Measurements from ENCODE around the gene CD8A. TPM values are rescaled to one million over a fixed set of nuclear protein-coding genes. Genes with fewer than 3 reads are reported as not detected.

CD8A gene
- total and polyA plus RNA-seq, 10 of the 15 experiments (the other 5 are each of a cell fraction or from before 2014, with no cell fraction given), result 0.15 to 0.43 TPM; not detected in 8

DNA sequence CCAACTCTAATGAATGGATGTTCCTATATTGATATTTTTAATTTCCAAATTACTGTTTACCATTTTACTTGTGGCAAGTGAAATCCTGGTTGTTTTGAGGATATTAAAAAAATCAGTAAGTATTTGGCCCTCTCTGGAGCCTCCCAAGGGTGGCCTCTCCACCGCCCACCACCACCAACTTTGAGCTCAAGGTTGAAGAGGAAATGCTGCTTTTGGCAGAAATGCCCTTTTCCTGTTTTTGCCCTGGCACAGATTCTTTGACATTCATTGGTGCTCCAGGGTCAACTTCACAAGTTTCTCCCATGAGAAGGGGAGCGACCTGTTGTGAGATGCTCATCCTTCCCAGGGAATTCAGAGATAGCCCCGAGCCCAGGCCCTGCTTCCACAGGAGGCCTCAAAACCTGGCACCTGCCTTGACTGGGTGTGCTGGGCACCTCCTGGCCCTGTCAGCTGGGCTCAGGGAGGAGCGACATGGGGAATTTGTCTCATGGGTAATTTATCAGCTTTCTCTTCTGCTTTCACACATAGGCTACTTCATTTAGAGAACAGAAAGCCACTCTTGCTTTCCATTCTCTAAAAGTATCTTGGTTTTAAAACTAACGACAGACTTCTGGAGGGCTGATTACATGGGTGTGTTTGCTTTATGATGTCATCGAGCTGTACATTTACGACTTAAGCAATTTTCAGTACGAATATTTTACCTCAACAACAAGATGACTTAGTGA is 6.9 kb downstream of the CD8A start (continued):
- peak; percentile 54 for TF ChIP-seq JUNB (IDR thresholded peaks at IDR 0.05)
- 0 out of 2 replicates have a peak, but pooled peaks have one; percentile 38 for TF ChIP-seq TCF12 (IDR thresholded peaks at IDR 0.05; ENCODE audit: low read depth, low read length)
- TF ChIP-seq SPI1 (IDR thresholded peaks at IDR 0.05; ENCODE audit: borderline replicate concordance, insufficient read depth, low read depth, low read length), result peak; percentile 67; the same call in 1 of the 2 replicates
- TF ChIP-seq SUZ12 (IDR thresholded peaks at IDR 0.05; ENCODE audit: unreplicated experiment), result no peak
- TF ChIP-seq RCOR1 (conservative IDR thresholded peaks at IDR 0.05; ENCODE audit: low read depth, low read length), result 0 out of 2 replicates have a peak, but pooled peaks have one; percentile 44
- peak; percentile 40; the same call in 1 of the 2 replicates for TF ChIP-seq NFIC (IDR thresholded peaks at IDR 0.05; ENCODE audit: low read depth, low read length)
- TF ChIP-seq, protein P1, sequence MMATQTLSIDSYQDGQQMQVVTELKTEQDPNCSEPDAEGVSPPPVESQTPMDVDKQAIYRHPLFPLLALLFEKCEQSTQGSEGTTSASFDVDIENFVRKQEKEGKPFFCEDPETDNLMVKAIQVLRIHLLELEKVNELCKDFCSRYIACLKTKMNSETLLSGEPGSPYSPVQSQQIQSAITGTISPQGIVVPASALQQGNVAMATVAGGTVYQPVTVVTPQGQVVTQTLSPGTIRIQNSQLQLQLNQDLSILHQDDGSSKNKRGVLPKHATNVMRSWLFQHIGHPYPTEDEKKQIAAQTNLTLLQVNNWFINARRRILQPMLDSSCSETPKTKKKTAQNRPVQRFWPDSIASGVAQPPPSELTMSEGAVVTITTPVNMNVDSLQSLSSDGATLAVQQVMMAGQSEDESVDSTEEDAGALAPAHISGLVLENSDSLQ (IDR thresholded peaks at IDR 0.05), result peak; percentile 77; the same call in 1 of the 2 replicates
- TF ChIP-seq, protein P2, sequence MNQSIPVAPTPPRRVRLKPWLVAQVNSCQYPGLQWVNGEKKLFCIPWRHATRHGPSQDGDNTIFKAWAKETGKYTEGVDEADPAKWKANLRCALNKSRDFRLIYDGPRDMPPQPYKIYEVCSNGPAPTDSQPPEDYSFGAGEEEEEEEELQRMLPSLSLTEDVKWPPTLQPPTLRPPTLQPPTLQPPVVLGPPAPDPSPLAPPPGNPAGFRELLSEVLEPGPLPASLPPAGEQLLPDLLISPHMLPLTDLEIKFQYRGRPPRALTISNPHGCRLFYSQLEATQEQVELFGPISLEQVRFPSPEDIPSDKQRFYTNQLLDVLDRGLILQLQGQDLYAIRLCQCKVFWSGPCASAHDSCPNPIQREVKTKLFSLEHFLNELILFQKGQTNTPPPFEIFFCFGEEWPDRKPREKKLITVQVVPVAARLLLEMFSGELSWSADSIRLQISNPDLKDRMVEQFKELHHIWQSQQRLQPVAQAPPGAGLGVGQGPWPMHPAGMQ (IDR thresholded peaks at IDR 0.05; ENCODE audit: borderline replicate concordance), result no peak
- TF ChIP-seq ZNF24 (IDR thresholded peaks at IDR 0.05), result 0 out of 2 replicates have a peak, but pooled peaks have one; percentile 21
- TF ChIP-seq, protein P3, sequence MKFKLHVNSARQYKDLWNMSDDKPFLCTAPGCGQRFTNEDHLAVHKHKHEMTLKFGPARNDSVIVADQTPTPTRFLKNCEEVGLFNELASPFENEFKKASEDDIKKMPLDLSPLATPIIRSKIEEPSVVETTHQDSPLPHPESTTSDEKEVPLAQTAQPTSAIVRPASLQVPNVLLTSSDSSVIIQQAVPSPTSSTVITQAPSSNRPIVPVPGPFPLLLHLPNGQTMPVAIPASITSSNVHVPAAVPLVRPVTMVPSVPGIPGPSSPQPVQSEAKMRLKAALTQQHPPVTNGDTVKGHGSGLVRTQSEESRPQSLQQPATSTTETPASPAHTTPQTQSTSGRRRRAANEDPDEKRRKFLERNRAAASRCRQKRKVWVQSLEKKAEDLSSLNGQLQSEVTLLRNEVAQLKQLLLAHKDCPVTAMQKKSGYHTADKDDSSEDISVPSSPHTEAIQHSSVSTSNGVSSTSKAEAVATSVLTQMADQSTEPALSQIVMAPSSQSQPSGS (IDR thresholded peaks at IDR 0.05; ENCODE audit: low read length), result peak; percentile 78
- no peak for TF ChIP-seq ZSCAN29 (IDR thresholded peaks at IDR 0.05)
- peak; percentile 30; the same call in 1 of the 2 replicates for TF ChIP-seq PAX5 (IDR thresholded peaks at IDR 0.05; ENCODE audit: borderline replicate concordance, low read depth, low read length)
- TF ChIP-seq SIX5 (IDR thresholded peaks at IDR 0.05; ENCODE audit: low read depth, low read length, severe bottlenecking), result no peak
- TF ChIP-seq DPF2 (IDR thresholded peaks at IDR 0.05), result peak; percentile 61; the same call in 1 of the 2 replicates
- peak; percentile 51; the same call in 1 of the 2 replicates for TF ChIP-seq IKZF1 (conservative IDR thresholded peaks at IDR 0.05)
- TF ChIP-seq, protein P4, sequence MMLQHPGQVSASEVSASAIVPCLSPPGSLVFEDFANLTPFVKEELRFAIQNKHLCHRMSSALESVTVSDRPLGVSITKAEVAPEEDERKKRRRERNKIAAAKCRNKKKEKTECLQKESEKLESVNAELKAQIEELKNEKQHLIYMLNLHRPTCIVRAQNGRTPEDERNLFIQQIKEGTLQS (IDR thresholded peaks at IDR 0.05; ENCODE audit: borderline replicate concordance, extremely low read depth, low read depth, low read length), result no peak
